Ascending aorta (tissue), 2 donors: ENCODE results near the gene TPPP3. TPM values are rescaled to one million over a fixed set of nuclear protein-coding genes. Genes with fewer than 3 reads are reported as not detected.

Experiments
- DNase-seq, 2 donors: peaks; one replicate each; pipeline ENCODE4 v3.0.0-alpha.2; 2019; ENCODE audit warnings: low spot score in 2 of 2
- H3K27ac ChIP-seq, 2 donors: fragments of 200-600 bp; sonication (generic); one replicate each; pipeline ENCODE4 v1.5.1; 2016 to 2017; ENCODE audit warnings: mild to moderate bottlenecking in 1 of 2
- H3K27me3 ChIP-seq: fragments of 200-600 bp; sonication (generic); one replicate; pipeline ENCODE4 v1.5.1; 2017
- H3K36me3 ChIP-seq, 2 donors: fragments of 200-600 bp; sonication (generic); one replicate each; pipeline ENCODE4 v1.5.1; 2016
- H3K4me1 ChIP-seq, 2 donors: fragments of 200-600 bp; sonication (generic); one replicate each; pipeline ENCODE4 v1.5.1; 2016 to 2017; ENCODE audit warnings: mild to moderate bottlenecking in 1 of 2
- H3K4me3 ChIP-seq, 2 donors: fragments of 200-600 bp; sonication (generic); one replicate each; pipeline ENCODE4 v1.5.1; 2016 to 2017; ENCODE audit warnings: mild to moderate bottlenecking in 1 of 2
- H3K9me3 ChIP-seq, 2 donors: fragments of 200-600 bp; sonication (generic); one replicate each; pipeline ENCODE4 v1.5.1; 2016
- CTCF ChIP-seq, 3 experiments: fragments of 200-600 bp in 2 of 3; fragments of 450-650 bp in 1 of 3; sonication (generic) in 2 of 3; IDR thresholded peaks; one replicate each; pipeline ENCODE4 v1.5.1; 2016 to 2019; ENCODE audit warnings: antibody characterized with exemption in 3 of 3, mild to moderate bottlenecking in 1 of 3, moderate library complexity in 1 of 3
- intact Hi-C: fragments of 100-400 bp; cut with DNase I; formaldehyde crosslinking; loops from one replicate; pipeline ENCODE4 v1.15.1; 2023
- total RNA-seq: library from RNA; depleted of rRNA; stranded (reverse); fragments of >200 nt; gene quantifications from one replicate; pipeline ENCODE4 v1.1.0, GENCODE V29; 2016

TPPP3 gene
- total RNA-seq, 1 donor from 2014 or later: 2.8 TPM

DNA sequence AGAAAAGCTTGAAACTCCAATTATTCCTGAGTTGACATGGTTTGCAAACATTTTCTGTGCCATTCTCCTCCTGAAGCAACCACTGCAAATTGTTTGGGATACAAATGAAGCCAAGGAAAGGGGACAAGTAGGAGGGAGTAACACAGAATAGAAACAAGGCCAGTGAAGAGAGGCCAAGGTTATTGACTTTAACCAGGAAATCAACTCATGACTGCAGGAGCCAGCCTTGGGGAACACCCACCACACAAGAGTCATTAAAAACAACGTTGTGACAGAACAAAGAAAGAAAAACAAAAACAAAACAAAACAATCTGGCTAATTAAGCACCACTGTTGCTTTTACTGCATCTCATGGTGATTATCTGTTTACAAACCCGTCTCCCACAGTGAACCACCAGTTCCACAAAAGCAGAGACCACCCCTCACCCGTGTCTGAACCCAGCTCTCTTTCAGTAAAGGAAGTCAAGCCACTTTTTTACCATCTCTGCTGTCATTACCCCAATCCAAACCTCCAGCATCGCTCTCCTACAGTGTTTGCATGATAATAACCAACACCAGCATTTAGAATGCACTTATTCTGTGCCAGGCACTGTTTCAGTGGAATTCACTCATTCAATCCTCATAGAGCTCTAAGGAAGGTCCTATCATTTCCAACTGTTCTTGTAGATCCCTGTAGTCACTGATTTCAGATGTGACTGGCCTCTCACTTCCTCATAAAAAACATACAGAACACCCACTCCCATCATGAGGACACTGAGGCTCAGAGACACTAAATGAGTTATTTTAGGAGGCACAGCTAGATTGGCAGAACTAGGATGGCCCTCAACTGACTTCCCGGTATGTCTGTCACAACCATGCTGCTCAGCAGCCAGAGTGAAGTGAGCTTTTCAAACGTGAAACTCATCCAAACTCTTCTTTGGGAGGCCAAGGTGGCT lies 20.9 kb upstream of the TPPP3 start:
- Histone ChIP-seq H3K4me1 (peaks cover 0 to 6% of the 10 kb centered on the region in 2 donors), H3K36me3 (no peaks in the 10 kb centered on the region), H3K4me3 (no peak overlapping the region), H3K27ac (peak overlapping the region in 1 of 2 donors; percentile 18), H3K27me3 (no peaks in the 10 kb centered on the region), H3K9me3 (no peaks in the 10 kb centered on the region)
- no peak for DNase-seq
- no peak for TF ChIP-seq CTCF (IDR thresholded peaks at IDR 0.05)
- intact Hi-C loops: no loop called here

DNA sequence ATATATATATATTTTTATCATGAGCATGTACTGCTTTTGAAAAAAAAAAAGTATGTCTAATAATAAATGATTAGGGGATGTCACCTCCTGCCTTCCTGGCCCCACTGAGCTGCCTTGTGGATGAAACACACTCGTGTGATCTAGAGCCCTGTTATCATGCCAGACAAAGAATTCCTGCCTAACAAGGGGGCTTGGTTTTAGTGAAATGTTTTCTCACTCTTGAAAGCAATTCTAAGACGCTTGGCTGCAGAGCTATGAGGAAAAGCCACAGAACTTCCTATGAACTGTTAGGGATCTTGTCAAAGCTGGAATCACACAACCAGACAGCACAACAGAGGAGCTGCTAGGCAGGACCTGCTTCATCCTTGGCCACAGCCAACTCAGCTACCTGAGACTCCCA lies 19.0 kb upstream of the TPPP3 start:
- intact Hi-C loops: no loop called here
- no peaks in the 10 kb centered on the region for H3K27me3 ChIP-seq
- no peaks in the 10 kb centered on the region for H3K9me3 ChIP-seq
- no peaks in the 10 kb centered on the region for H3K36me3 ChIP-seq
- no peak for DNase-seq
- peaks cover 0 to 6% of the 10 kb centered on the region in 2 donors for H3K4me1 ChIP-seq
- H3K4me3 ChIP-seq: no peak overlapping the region
- H3K27ac ChIP-seq: no peak overlapping the region
- TF ChIP-seq CTCF (IDR thresholded peaks at IDR 0.05): no peak

- Histone ChIP-seq H3K27ac (no peak overlapping the region), H3K36me3 (no peaks in the 10 kb centered on the region), H3K9me3 (no peaks in the 10 kb centered on the region), H3K27me3 (no peaks in the 10 kb centered on the region), H3K4me3 (no peak overlapping the region), H3K4me1 (peaks cover 0 to 6% of the 10 kb centered on the region in 2 donors)
- TF ChIP-seq CTCF (IDR thresholded peaks at IDR 0.05): no peak
- intact Hi-C loops: no loop called here
- no peak for DNase-seq
Measured at GRCh38 chr16:67411339-67411738, 18.0 kb upstream of the TPPP3 start.

DNA sequence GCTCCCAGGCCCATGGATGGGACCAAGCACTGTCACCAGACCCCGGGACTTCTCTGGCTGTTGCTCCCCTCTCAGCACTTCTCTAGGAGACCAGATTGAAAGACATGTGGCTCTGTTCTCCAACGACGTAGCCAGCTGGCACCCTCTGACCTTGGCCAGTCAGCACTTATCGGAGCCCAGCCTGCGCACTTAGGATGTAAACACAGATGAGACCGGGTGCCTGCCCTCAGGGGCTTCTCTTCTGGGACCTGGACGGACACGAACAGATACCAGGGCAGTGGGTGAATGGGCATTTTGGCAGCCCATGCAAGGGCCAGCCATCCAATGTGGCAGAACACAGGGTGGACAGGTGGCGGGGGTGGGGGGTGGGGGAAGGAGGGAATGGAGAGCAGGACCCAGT lies 16.3 kb upstream of the TPPP3 start:
- Histone ChIP-seq H3K4me3 (no peak overlapping the region), H3K36me3 (no peaks in the 10 kb centered on the region), H3K4me1 (no peaks in the 10 kb centered on the region), H3K27me3 (no peaks in the 10 kb centered on the region), H3K27ac (no peak overlapping the region), H3K9me3 (no peaks in the 10 kb centered on the region)
- TF ChIP-seq CTCF (IDR thresholded peaks at IDR 0.05): no peak
- DNase-seq: no peak
- intact Hi-C loops: no loop called here

DNA sequence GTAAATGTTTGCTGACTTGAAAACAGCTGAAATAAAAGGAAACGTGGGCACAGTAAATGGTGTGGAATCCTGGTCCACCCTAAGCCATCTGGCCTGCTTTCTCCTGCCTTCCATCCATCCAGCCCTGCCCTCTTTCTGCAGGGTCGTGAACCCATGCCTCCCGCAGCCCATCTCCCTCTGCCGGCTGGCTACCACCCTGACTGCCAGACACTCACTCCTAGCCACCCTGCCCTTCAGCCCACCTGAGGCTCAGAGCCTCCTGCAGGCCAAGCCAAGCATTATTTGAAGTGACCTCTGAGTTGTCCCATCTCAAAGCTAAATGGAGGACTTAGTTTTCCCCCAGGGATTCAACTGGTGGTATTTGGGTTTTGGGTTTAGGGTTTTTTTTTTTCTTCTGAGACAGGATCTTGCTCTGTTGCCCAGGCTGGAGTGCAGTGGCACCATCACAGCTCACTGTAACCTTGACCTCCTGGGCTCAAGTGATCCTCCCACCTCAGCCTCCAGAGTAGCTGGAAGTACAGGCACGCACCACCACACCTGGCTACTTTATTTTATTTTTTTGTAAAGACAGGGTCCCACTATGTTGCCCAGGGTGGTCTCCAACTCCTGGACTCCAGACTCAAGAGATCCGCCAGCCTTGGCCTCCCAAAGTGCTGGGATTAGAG lies 14.6 kb upstream of the TPPP3 start:
- TF ChIP-seq CTCF (IDR thresholded peaks at IDR 0.05): no peak
- Histone ChIP-seq H3K36me3 (no peaks in the 10 kb centered on the region), H3K9me3 (no peaks in the 10 kb centered on the region), H3K27ac (no peak overlapping the region), H3K4me3 (no peak overlapping the region), H3K4me1 (no peaks in the 10 kb centered on the region), H3K27me3 (no peaks in the 10 kb centered on the region)
- no peak for DNase-seq
- intact Hi-C loops: no loop called here
